GM12872 (cell line): Measurements from ENCODE around the gene SPOCK2.

Source experiments
- TF ChIP-seq, protein P1 (sequence below): IDR thresholded peaks from 3 replicates; pipeline ENCODE4 v1.5.1; 2011; ENCODE audit warnings: low read depth, mild to moderate bottlenecking, low read length, moderate library complexity; ENCODE audit not compliant: insufficient read depth

Gene SPOCK2

DNA sequence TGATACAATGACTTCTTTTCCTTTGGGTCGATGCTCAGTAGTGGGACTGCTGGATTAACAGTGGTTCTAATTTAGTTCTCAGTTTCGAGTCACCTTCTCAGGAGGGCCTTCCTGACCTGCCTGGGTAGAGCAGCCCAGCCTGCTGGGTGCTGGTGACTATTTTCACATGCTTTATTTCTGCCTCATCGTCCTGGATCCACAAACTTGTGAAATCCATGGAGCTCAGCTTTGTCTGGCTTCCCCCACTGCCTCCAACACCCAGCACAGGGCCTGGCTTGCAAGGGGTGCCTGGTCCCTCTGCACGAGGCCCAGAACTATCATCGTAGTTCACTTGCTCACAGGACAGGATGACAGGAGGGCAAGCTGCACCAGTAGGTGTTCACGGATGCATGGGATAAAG is 46.9 kb downstream of the SPOCK2 start:
- TF ChIP-seq, protein P1, sequence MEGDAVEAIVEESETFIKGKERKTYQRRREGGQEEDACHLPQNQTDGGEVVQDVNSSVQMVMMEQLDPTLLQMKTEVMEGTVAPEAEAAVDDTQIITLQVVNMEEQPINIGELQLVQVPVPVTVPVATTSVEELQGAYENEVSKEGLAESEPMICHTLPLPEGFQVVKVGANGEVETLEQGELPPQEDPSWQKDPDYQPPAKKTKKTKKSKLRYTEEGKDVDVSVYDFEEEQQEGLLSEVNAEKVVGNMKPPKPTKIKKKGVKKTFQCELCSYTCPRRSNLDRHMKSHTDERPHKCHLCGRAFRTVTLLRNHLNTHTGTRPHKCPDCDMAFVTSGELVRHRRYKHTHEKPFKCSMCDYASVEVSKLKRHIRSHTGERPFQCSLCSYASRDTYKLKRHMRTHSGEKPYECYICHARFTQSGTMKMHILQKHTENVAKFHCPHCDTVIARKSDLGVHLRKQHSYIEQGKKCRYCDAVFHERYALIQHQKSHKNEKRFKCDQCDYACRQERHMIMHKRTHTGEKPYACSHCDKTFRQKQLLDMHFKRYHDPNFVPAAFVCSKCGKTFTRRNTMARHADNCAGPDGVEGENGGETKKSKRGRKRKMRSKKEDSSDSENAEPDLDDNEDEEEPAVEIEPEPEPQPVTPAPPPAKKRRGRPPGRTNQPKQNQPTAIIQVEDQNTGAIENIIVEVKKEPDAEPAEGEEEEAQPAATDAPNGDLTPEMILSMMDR = no peak

DNA sequence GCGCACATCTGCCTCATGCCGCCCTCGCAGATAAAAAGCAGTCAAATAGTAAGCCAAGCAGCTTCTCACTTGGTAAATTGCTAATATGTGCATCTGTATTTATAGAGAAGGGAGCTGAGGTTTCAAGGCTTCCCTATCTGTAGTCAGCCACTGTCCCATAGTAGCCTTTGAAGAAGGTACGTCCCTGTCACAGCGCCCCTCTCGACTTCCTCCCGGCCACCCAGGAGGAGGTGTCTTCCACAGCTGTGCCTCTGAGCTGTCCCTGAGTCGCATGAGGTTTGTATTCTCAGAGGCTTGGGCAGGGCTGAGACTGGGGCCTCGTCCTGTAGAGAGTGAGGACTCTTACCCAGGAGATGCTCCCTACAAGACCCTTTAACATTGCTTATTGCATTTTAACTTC is 49.0 kb downstream of the SPOCK2 start:
- TF ChIP-seq, protein P1 = no peak

DNA sequence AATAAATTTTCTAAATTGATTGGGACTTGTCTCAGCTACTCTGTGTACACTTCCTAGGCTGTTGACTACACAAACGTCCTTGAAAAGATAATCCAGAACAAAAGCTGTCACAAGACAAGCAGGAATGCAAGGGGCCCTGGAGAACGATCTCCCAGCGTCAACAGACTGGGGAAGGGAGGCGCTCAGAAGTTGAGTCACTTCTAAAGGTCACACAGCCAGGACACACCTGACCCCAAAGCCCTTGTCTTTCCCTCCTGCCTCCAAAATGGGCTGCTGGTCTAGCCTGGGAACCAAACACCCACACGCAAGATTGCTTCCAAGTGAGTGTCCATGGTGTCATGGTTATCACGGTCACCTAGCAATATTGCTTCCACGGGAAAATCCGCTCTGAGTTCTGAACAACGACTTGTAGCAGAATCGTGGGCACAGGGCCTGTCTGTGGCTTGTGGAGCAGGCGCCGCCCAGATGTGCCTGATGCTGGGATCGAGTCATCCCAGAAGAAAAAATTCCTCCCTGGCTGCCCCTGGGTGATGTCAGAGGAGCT is 49.8 kb downstream of the SPOCK2 start:
- TF ChIP-seq, protein P1 = no peak

DNA sequence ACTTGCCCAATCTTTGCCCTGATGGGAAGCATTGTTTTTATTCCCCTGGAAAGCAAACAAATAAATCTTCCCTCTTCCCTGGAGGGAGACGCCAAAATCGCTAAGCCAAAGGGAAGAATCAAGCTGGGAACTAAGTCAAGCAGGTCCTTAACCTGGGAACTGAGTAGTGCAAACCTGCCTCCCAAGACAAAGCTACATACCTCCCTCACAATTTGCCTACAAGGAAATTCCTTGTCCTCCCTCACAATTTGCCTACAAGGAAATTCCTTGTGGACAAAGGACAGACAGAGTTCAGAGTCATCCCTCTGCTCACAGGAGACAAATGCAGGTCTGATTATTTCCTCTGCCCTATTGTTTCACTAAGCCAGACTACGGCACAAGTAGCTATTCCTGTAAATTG is 50.5 kb downstream of the SPOCK2 start:
- TF ChIP-seq, protein P1 = no peak

DNA sequence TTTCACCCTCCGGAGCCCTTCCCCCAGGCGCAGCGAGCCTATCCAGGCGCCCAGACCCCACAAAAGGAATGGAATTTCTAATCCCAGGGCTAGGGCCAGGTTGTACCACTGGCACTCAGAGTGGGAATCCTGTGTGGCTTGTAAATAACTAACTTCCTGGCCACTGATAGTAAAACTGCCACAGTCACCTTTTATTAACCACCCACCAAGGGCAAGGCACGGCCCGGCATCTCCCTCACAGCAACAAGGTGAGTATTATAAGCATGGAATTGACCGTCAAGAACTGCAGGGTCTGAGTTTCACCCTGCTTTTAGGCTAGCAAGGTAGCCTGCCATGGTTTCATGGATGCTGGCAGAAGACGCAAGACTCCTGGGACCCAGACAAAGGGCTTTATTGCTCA is 51.1 kb downstream of the SPOCK2 start:
- TF ChIP-seq, protein P1 = no peak

DNA sequence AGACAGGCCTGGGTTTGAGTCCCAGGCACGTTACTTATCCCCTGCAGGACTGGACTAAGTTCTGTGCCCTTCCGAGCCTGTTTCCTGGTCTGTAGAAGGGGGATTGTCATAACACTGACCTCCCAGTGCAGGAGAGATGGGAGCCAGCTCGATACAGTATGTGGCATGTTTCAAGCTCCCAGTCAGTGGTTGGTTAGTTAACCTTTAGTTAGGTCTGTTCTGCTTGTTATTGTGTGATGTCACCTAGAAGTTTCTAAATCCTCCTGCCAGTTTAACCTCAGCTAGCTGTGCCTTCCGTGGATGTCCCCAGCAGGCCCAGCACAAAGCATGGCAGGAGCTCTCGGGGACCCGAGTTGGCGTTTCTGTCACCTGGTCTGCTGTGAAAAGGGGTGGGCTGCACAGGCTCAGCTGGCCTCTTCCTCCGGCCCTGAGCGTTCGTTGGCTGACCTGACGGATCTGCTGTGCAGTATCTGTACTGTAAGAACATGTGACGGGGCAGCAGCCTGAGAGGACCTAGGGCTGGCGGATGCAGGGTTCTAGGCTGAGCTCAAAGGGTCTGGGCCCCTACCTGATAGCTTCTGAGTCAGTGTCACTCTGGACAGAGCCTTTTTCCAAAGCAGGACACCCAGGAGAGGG is 53.0 kb downstream of the SPOCK2 start:
- TF ChIP-seq, protein P1 = no peak

DNA sequence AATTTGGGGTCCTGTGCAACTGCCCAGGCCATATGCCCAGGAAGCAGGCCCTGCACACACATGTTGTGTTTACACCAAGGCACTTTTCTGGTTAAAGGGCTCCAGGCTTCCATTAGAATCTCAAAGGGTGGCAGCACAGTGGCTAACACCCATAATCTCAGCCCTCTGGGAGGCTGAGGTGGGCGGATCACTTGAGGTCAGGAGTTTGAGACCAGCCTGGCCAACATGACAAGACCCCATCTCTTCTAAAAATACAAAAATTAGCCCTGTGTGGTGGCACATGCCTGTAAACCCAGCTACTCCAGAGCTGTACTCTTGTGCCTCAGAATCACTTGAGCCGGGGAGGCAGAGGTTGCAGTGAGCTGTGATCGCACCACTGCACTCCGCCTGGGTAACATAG is 53.6 kb downstream of the SPOCK2 start:
- TF ChIP-seq, protein P1 = no peak
